Central memory CD4-positive, alpha-beta T cell (primary cell): ENCODE data around the gene HNMT.
"Not testable (repeated sequence)": the region's sequence is repeated elsewhere in the genome, so short reads cannot be mapped to it uniquely, and the experiment has no call there.

Experiments used
- DNase-seq: peaks from one replicate; pipeline ENCODE4 v3.0.0; 2022

HNMT gene

DNA sequence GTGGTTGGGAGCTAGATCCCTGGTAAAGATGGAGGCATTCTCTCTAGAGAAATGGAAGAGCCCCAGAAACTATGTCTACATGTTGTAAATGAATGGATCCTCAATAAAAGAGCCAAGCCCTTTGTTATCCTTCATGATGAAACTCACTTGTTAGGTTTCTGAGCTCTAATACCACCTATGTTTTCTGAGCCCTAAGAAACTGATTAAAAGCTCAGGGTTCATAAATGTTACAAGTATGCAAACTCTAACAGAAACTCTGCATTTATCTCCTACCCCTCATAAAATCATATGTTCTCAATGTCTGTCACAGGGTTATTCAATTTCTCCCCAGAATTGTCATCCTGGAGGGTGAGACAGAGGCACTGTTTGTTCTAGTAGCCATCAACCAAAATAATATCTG is 18.0 kb upstream of the HNMT start:
- no peak for DNase-seq

DNA sequence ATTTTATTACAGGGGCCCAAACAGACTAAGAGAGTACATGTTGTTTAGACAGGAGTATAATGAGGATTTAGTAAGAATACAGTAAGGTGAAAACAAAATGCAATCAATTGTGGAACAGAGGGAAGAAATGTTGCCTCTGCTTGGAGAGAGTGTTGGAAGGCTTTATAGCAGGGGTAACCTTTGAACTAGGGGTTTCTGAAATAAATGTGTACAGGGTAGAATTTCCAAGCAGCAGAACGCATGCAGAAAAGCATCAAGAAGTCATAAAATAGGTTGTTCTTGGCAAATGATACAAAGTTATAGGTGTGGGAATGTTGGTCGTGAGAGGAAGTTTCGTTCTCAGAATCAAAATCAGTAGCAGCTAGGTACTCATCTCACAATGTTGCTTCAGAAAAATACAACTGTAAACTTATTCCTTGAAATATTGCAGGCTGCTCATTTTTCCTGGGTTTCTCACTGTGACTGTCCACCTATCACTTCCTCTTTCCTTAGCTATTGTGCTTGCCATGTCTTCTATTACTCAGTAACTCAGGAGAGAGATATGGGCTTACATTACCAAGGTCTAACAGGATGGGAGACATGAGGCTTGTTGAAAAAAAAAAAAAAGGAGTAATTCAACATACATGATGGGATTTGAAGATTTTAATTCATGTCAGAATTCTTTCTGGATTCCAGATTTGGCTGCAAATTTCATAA is 17.1 kb upstream of the HNMT start:
- DNase-seq = no peak

DNA sequence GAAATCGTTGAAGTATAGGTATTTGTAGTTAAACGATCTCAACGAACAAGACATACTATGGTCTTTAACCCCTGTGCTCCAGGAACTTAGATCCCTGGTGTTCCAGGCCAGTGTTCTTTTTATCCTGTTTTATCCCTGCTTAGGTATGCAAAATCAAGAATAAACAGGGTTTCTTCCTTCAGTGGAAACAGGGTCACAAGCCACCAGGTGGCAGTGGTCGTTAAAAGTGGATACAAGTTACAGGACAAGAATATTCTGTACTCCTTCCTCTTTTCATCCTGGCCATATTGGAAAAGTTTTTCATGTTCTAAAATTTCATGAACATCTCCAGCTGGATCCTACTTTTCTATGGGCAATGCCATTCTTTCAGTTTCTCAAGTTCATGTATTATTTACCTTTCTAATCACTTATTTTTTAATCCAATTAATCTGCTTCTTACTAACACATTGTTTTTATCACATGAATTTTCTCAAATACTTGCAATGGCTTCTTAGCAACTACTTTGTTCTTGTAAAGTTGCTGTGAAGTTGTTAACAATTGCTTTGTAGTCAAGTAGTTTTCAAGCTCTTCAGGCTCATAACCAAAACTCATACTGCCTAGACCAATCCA is 16.4 kb upstream of the HNMT start:
- no peak for DNase-seq

DNA sequence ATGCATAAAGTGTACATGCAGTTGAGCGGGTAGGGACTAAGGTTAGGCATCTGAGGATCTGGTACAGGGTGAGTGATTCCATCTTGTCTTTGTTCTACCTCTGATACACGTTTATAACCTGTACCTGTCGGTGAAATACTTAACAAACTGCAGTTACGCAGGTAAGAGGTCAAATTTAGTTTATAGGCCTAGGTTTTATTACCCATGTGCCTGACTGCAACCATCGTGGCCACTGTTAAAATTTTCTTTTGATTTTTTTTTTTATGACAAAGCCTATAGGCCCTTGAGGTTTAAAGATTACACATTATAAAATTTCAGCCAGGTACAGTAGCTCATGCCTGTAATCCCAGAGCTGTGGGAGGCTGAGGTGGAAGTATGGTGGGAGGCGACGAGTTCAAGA is 15.4 kb upstream of the HNMT start:
- no peak for DNase-seq

DNA sequence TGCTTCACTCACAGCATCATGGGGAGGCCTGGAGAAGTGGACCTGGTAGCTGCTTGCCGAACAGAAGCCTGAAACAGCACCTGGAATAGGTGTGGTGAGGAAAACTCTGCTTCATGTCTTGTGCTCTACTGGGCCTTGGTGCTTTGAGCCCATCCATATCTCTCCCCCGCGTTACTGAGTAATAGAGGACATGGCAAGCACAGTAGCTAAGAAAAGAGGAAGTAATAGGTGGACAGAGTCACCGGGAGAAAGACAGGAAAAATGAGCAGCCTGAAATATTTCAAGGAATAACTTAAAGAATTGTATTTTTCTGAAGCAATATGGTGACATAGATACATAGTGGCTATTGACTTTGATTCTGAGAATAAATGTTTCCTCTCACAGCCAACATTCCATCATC is 14.0 kb upstream of the HNMT start:
- DNase-seq = no peak

DNA sequence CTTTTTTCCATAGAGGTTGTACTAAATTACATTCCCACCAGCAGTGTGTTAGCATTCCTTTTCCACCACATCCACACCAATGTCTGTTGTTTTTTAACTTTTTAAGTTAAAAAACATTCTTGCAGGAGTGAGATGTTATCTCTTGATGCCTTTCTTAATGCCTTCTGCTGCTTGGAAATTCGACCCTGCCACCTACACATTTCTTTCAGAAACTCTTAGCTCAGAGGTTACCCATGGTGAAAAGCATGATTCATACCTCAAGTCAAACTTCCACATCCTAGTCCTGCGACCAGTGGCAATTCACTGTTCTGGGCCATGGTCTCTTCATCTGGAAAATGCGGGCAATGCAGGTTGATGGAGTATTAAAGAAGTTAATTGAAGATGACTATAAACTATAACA is 12.7 kb upstream of the HNMT start:
- no peak for DNase-seq

DNA sequence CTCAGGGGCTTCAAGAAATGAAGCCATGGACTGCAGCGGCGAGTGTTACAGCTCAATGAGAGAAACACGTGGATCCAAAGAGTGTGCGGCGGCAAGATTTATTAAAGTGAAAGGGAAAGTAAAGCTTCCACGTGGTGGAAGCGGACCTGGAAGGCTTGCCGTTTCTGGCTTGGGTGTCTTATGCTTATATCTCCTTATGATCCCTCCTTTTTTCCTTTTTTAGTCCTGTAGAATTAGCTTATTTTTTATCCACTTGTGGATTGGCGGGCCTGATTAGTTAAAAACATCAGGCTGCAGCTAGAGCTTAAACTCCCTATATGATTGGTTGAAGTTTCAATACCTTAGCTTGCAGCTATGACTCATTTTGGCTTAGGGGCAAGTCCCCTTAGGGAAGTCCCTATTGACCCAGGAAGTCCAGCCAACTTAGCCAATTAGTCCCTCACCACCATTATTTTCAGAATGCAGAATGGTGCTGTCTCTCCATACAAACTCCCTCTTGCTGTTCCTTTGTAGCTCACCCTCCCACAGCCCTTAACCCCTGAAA is 11.6 kb upstream of the HNMT start:
- no peak for DNase-seq

DNA sequence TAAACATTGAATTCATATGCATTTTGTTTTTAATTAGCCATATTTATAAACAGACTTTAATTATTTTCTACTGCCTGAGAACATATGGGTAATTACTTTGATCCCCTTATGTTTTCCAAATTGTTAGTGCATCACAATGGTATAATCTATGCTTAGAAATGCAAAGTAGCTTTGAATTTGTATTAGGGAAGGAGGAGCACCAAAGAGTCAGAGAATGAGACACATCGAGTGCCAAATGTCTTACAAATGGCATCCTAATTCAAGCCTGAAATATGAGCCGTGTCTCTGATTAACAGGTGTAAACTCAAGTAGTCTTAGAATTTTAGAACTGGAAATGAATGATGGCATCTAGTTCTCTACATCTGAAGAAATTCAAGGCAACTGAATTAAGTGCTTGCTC is 8.7 kb upstream of the HNMT start:
- no peak for DNase-seq

DNA sequence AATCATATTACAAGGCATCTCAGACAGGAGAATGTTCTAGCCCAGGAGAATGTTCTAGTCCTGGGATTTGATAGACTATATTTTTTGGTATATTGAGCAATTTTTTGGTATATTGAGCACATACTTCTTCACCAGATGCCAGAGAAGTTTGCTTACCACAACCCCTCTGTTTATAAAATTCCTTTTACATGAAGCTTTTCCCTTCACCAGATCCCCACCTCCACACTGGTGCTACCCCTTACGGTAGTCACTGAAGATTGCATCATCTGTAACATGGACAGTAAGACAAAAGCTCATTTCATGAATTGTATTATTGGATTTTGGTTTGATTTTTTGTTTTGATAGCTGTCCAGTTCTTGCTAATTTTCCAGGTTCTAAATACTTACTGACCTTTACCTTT is 7.2 kb upstream of the HNMT start:
- DNase-seq = no peak

DNA sequence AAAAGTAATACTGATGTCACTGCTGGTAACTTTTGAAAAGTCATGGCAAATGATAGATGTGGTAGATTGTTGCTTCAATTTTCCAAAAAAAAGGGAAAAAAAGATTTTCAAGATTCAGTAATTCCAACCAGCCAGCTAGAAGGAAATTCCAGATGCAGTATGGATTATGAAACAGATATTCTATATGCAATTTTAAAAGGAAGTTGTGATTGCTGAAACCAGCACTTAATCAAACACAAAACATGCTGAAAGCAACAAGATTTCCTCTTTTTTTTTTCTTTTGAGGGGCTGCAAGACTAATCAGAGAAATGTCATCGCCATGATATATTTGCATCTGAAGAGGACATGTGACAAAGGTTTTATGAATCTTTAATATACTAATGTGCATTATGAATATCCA is 5.1 kb upstream of the HNMT start:
- no peak for DNase-seq

DNA sequence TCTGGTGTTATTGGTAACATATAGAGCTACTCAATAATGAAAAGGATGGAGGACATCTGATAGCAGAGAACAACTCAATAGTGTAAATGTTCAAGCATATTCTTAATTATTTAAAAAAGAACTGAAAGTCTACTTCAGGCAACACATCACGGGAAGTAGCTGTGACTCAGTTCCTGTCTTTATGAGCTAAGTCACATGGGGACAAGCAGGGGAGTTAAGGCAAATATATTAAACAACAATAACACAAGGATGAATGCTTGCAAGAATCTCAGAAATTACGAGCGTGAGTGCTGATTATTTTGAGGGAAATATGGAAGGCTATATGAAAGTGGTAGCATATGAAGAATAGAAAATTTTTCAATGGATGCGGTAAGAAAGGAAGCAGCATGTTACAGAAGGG is 4.0 kb upstream of the HNMT start:
- no peak for DNase-seq

DNA sequence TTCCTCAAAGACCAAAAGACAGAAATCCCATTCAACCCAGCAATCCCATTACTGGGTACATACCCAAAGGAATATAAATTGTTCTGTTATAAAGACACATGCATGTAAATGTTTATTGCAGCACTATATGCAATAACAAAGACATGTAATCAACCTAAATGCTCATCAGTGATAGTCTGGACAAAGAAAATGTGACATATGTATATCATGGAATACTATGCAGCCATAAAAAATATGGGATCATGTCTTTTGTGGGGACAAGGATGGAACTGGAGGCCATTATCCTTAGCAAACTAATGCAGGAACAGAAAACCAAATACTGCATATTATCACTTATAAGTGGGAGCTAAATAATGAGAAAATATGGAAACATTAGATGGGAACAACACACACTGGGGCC is 2.7 kb upstream of the HNMT start:
- DNase-seq = no peak

DNA sequence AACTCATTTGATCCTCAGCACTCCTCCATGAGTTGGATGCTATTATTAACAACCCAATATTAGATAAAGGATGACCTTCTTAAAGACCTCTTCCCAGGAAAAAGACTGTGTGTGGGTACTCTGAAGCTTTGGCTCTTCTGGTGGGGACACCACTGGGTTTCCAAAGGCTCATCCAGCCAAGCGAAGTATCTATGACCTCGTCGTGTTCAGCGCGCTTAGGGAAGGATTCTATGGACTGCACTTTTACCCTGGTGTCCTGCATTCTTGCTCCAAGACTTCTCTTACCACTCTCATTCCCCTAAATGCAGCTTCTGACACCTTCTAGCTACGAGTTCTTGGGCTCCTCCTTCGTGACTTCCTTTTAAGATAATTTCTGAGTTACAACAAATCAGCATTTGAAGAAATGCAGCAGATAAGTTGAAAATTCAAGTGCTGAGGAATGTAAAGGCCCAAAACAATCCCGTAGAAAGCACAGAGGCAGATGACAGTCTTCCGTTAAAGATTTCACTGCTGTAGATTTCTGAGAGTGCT is 673 bp upstream of the HNMT start:
- no peak for DNase-seq

DNA sequence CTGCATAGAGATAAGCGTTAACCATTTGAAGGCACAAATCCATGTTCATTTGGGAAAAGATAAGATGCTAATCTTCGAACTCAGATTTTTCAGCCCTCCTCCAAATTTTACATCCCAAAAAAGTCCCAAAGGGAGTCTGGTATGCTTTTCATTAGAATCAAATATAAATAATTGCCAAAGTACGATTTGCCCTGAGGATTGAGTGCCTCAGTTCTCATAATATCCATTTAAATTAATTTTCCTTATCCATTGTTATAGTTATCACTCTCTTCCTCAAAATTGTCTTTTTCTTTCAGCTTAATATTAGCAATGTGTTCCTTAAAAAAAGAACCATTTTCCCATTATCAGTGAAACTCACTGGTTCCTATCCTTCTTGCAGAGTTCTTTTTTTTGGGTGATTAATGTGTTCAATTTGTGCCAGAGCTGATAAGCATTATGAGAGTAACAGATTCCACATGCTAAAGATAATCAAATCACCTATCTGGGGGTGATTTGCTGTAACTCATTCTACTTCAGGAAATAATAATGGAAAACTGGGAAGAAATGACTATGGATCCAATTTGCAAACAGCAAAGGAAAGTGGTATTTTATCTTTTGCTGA is 686 bp downstream of the HNMT start:
- DNase-seq = no peak

DNA sequence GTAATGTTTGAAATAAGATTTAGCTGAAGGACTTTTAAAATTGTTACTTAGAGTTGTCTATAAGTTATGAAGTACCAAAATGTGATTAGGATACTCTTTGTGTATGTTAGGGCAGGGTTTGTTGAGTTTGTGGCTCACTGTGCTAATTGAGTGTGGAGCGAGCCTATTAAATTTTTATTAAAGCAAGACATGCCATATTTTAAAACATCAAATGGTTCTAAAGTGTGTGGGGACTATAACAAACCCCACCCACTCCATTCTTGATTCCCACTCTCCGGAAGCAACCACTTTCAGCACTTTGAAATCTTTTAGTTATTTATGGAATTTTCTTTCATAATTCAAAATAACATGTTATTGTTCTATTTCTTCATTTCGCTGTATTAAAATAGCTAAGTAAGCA is 1.8 kb downstream of the HNMT start:
- DNase-seq = no peak

DNA sequence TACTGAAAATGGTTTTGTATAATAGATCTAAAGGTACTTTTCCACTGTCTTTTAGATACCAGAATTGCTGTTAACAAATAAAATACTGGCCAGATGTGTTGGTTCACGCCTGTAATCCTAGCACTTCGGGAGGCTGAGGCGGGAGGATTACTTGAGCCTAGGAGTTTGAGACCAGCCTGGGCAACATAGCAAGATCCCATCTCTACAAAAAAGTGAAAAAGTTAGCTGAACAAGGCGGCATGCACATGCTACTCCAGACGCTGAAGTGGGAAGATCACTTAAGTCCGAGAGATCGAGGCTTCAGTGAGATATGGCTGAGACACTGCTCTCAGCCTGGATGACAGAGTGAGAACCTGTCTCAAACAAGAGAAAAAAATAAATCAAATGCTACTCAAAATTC is 2.8 kb downstream of the HNMT start:
- DNase-seq = no peak

DNA sequence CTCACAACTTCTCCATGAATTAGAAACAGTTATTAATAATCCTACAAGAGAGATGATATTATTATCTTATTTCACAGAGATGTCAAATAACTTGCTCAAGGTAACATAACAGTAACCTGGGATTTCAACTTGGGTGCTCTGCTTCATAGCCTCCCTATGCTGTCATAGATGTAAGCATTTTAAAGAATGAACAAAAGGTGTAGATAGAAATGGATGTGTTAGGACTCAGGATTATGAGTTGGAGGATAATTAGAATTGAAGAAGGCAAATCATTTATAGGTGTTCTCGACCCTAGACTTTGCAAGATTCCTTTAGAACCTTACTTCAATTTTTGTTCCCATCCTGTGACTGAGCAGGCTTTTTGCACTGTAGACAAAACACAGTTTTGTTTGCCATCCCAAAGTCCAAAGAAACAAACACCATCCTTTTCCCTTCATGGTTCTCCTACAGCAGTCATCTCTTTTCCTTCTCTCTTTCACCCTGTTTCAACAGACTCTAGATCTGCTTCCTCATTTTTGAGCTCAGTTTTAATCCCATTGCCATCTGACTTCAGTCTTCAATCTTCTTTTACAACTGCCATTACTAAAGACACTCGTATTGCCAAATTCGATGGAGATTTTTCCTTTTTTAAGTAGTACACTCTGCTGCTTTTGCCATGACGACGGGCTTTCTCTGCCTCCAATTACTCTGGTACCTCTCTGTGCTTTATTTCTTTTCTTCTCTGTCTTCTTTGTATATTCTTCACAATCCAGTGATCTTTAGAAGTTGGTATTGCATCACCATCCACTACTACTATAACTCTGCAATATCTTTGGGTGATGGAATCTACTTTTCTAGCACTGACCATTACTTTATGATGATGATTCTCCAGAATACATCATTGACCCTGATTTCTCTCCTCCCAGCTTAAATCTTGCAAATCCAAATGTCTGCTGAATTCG is 4.5 kb downstream of the HNMT start:
- DNase-seq = no peak

DNA sequence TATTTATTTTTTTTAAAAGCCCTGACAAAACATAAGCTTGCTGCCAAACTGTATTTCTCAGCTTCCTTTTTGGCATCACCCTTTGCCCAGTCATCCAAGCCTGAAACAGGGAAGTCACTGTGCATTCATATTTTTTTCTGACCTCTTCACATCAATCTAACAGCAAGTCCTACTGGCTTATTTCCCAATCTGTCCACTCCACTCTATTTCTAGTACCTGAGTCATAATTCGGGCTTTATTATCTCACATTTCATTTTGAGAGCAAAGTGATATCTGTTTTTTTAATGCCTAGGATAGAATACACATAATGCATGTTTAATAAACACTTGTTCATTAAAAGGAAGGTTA is 5.1 kb downstream of the HNMT start:
- no peak for DNase-seq

DNA sequence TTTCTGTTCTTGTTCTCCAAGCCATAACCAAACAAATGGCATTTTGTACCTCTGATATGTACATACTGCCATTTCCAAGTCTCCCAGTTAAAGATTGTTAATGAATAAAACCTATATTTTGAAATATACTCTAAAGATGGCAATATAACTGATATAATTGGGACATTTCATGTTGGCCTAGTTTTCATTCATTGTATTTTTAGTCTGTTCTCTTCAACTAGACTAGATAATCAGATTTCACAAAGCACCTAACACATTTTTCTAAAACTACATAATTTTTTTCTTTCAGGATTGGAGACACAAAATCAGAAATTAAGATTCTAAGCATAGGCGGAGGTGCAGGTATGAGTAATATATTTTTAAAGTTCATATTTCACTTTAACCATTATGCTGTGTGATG is 5.6 kb downstream of the HNMT start:
- DNase-seq = no peak

DNA sequence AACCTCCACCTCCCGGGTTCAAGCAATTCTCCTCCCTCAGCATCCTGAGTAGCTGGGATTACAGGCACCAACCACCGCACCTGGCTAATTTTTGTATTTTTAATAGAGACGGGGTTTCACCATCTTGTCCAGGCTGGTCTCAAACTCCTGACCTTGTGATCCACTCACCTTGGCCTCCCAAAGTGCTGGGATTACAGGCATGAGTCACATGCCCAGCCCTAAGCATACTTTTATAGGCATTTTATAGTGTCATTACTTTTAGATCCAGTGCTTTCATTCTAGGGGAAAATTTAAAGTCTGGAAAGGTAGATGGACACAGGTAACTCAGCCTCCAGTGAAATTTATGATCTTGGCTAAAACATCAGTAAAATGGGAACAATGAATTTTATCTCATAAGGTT is 7.0 kb downstream of the HNMT start:
- DNase-seq = not testable (repeated sequence)

DNA sequence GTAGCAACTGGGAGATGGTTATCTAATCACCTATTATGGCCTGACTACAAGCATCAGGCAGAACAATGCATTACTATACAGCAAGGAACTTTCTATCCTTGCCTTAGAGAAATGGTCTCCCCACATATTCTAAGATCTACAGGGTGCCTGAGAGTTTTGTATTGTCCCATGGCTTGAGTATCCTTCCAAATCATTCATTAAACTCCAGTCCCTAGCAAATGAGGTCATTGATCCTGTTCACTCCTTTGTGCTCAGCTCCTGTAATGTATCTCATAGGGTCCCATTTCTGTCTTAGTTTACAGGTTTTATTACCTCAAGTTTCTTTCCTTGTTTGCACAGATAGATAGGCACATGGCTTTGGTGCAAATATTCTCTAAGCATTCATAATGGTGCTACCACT is 9.0 kb downstream of the HNMT start:
- no peak for DNase-seq

DNA sequence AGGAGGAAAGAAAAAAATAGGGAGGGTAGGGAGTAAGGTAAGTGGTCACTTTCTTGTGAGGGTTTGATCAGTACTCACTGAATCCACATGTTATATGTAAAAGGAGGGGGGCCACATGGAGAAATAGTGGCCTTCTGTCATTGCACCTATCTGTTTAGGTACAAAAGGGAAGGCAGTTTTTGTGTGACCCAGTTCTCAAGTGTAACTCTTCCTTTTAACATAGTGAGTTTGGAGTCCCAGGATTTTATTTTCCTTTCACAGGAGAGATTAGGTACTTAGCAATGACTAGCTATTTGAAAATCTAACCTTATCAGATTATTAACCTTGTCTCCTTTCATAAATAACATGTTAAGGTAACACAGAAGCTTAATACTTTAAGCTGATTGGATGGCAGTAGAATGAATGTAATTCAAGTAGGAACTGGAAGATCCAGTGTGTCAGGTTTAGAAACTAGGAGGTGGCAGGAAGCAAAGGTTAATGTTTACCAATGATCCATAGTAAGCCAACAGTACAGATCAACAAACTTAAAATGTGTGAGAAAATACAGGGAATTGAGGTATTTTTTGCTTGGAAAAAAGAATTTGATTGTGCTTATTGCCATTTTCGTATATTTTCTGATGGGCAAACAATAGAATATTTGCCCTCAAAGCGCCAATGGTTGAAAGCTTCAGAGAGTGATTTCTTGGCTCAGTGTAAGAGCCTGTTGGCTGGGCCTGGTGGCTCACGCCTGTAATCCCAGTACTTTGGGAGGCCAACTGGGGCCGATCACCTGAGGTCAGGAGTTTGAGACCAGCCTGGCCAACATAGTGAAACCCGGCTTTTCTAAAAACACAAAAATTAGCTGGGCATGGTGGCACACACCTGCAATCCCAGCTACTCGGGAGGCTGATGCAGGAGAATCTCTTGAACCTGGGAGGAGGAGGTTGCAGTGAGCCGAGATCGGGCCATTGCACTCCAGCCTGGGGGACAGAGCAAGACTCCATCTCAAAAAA is 11.3 kb downstream of the HNMT start:
- no peak for DNase-seq
